ENCODE measurements around the gene ACKR3.

- TF ChIP-seq, protein P1, sequence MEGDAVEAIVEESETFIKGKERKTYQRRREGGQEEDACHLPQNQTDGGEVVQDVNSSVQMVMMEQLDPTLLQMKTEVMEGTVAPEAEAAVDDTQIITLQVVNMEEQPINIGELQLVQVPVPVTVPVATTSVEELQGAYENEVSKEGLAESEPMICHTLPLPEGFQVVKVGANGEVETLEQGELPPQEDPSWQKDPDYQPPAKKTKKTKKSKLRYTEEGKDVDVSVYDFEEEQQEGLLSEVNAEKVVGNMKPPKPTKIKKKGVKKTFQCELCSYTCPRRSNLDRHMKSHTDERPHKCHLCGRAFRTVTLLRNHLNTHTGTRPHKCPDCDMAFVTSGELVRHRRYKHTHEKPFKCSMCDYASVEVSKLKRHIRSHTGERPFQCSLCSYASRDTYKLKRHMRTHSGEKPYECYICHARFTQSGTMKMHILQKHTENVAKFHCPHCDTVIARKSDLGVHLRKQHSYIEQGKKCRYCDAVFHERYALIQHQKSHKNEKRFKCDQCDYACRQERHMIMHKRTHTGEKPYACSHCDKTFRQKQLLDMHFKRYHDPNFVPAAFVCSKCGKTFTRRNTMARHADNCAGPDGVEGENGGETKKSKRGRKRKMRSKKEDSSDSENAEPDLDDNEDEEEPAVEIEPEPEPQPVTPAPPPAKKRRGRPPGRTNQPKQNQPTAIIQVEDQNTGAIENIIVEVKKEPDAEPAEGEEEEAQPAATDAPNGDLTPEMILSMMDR (conservative IDR thresholded peaks at IDR 0.05), result no peak
- no peak for TF ChIP-seq ZFX (IDR thresholded peaks at IDR 0.05)
Observed at GRCh38 chr2:236616031-236616430, 46.4 kb downstream of the ACKR3 start.

Data from C4-2B (cell line).